ENCODE data around the gene LRFN2.

Gene LRFN2

GRCh38 chr6:40398810-40399477 lies 188.2 kb downstream of the LRFN2 start:
- DNase-seq (ENCODE audit: low spot score): no peak

DNA sequence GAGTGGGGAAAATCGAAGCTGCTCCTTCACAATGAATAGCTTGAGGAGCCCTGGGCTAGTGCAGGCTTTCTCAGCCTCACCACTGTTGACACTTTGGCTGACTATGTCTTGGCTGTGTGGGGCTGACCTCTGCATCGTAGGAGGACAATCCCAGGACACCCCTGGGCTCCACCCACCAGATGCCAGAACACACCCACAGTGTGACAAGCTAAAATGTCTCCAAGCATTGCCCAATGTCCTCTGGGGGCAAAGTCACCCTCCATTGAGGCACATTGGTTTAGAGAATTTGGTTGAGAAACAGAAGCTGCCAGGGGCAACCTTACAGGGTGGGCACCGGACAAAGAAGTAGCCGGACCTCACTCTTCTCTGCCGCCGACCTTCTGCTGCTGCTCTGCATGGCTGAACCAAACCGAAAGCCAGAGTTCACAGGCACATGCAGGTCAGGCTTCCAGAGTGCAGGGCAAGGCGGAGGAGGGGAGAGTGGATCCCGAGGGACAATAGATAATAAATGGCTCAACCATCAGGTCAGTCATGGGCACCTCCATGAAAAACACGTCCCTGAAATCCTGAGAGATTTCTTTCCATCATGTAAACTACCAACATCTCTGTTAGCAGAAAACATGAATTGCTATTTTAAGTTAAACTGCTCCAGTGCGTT lies 189.0 kb downstream of the LRFN2 start:
- no peak for DNase-seq (ENCODE audit: low spot score)

DNA sequence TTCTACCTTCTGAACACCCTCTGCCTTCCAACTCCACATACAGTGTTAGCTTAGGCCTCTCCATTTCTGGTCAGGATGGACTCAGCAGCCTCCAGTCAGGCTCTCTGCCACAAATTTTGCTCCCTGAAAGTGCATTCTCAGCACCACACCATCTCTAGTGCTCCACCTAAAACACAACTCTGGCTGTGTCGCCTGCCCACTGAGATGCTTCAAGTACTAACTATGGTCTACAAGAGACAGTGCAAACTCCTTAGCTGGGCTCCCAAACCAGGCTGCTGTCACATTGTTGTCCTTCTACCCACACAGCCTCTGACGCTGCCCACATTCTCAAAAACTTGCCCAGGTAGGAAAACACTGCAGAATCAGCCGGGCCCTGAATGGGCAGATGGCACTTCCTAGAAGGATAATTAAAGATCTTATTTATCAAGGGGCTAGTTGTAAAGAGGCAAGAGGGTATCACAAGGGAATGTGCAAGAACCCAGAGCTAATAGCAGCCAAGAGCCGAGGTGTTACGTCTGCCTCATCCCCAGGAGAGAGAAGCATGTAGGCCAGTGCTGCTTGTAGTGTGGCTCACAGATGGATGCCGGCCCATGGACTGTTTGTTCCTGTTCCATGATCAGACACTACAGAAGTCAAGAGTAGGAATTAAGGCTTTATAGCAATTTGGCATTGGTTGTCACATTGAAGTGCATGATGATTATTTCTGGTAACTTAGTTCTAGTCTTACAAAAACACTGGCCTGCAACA lies 189.7 kb downstream of the LRFN2 start:
- DNase-seq (ENCODE audit: low spot score): no peak

- DNase-seq (ENCODE audit: low spot score): no peak
Measured at GRCh38 chr6:40395698-40396076, 191.5 kb downstream of the LRFN2 start.

- DNase-seq (ENCODE audit: low spot score): no peak
Measured at GRCh38 chr6:40395066-40395697, 192.0 kb downstream of the LRFN2 start.

DNA sequence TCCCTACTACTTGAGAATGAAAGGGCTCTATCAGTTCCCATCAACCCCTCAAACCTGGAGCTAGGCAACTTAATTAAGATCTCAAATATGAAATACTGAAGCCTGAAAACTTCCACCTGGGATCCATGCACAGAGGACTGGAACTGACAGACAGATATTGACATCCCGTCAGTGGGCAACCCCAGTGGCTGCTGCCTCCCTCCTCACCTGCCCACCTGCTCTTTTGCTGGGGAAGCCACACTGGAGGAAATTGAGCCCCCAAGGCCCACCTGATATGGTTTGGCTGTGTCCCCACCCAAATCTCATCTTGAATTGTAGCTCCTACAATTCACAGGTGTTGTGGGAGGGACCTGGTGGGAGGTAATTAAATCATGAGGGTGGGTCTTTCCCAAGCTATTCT lies 192.8 kb downstream of the LRFN2 start:
- no peak for DNase-seq (ENCODE audit: low spot score)

- DNase-seq (ENCODE audit: low spot score): no peak
Measured at GRCh38 chr6:40393641-40394040, 193.5 kb downstream of the LRFN2 start.

DNA sequence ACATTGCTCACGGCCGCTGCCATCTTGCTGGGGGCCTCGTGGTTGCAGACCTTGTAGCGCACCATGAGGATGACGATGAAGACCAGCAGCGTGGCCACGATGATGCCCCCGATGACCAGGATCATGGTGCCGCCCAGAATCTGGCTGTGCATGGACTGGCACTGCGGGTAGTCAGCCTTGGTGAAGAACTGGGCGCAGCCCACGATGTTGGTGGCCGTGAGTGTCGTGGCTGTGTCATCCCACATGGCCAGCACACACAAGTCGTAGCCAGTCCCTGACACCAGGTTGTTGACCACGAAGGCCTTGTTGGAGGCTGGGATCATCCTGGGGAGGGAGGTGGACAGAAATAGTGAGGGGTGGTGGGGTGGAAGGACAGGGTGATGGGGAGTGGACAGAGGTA lies 194.6 kb downstream of the LRFN2 start:
- DNase-seq (ENCODE audit: low spot score): no peak

GRCh38 chr6:40391851-40392517 lies 195.2 kb downstream of the LRFN2 start:
- DNase-seq (ENCODE audit: low spot score): no peak

DNA sequence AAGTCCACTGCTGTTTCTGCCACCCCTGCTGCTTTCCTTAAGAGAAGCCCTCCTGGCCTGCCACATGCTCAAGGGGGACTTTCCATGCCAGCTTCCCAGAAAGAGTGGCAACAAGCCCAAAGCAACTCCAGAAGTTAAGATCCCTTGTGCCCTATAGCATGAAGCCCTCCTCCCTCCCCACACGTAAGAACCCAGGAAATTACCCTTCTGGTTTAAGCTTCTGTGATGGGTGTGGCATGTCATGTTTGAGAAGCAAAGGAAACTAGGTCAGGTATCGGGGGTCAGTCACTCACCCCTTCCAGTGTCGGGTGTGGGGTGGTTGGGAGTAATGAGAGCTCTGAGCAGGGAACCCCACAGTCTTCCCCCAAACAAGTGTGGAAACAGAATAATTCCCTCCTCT lies 196.1 kb downstream of the LRFN2 start:
- no peak for DNase-seq (ENCODE audit: low spot score)

- no peak for DNase-seq (ENCODE audit: low spot score)
Measured at GRCh38 chr6:40390144-40390800, 196.9 kb downstream of the LRFN2 start.

- no peak for DNase-seq (ENCODE audit: low spot score)
Measured at GRCh38 chr6:40389254-40389653, 197.9 kb downstream of the LRFN2 start.

GRCh38 chr6:40387871-40388264 lies 199.3 kb downstream of the LRFN2 start:
- DNase-seq (ENCODE audit: low spot score): no peak

GRCh38 chr6:40387127-40387870 lies 199.9 kb downstream of the LRFN2 start:
- DNase-seq (ENCODE audit: low spot score): no peak

DNA sequence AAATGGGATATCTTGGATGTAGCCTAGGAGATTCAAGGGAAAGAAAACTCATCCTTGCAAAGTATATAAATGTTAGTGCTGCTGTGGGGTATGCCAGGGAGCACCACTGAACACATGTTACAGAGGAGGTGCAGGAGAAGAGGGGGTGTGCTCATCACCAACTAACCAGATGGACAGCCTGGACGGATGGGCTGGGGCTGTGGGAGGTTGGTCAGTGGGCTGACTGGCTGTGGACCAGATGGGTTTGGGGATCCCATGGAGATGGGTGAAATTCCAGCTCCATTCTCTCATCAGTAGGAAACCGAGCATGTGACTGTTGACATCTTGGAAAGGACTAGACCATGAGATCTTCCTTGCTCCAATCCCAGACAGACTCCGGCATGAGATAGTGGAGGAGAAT lies 201.0 kb downstream of the LRFN2 start:
- no peak for DNase-seq (ENCODE audit: low spot score)

GRCh38 chr6:40383348-40384115 lies 203.6 kb downstream of the LRFN2 start:
- no peak for DNase-seq (ENCODE audit: low spot score)

GRCh38 chr6:40380271-40380670 lies 206.9 kb downstream of the LRFN2 start:
- DNase-seq (ENCODE audit: low spot score): no peak

DNA sequence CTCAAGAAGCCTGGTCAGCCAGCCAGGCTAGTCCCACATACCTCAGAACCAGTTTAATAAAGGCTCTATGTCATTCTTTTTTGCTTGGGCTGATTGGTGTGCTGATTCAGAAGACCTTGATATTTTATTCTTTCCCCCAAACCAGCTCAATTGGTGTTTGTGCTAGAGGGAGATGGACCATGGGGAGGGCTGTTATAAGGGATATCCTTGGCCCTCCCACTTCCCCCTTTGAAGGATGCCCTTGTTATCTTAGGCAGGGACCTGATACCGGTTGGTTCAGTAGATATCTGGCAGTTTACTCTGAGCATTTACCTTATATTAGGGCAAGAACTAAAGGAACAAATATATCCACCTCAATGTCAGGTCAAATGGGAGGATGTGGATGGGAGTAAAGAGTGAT lies 207.4 kb downstream of the LRFN2 start:
- no peak for DNase-seq (ENCODE audit: low spot score)

- DNase-seq (ENCODE audit: low spot score): no peak
Measured at GRCh38 chr6:40378725-40379074, 208.5 kb downstream of the LRFN2 start.

DNA sequence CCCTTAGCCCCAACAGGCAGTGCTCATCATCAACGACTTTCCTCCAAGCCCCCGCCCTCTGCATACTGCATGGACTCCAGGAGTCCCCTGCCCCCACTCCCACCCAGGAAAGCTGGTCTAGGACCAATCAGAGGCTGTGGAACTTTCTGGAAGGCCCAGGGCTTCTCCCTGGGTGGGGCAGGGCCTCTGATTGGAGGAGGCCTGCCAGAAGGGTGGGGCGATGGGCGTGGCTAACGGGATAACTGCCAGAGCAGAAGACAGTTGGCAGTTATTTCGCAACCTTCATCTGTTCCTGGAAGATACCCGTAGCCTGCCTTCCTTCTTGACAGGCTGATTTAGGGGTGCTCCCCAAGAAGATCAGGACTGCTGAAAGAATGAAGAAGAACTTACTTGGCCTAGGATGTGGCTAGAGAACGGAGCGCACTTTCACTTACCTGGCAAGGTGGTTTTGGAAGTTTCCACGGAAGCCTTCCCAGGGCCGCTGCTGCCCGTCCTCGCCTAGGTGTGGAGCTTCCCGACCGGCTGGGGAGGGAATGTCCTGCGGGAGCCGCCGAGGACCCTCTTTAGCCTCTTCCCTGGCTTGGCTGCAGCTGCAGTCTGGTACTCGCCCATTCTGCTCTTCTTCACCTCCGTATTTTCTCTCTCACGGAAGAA lies 209.0 kb downstream of the LRFN2 start:
- DNase-seq (ENCODE audit: low spot score): no peak
